Sigmoid colon (tissue), 7 donors: ENCODE results near the gene GAB2. TPM values are rescaled to one million over a fixed set of nuclear protein-coding genes. Genes with fewer than 3 reads are reported as not detected.
A peak's percentile ranks its signal among the peaks of the same experiment; 100 is the strongest.

Experiments
- DNase-seq: peaks from one replicate; pipeline ENCODE4 v3.0.0-alpha.2; 2019
- H3K27ac ChIP-seq, 4 donors: fragments of 200-600 bp; sonication (generic); one replicate each; pipeline ENCODE4 v1.5.1; 2016 to 2019; ENCODE audit warnings: mild to moderate bottlenecking in 1 of 4
- H3K27me3 ChIP-seq, 3 donors: fragments of 200-600 bp; sonication (generic); one replicate each; pipeline ENCODE4 v1.5.1; 2019; ENCODE audit warnings: mild to moderate bottlenecking in 1 of 3
- H3K36me3 ChIP-seq, 4 donors: fragments of 200-600 bp; sonication (generic); one replicate each; pipeline ENCODE4 v1.5.1; 2016 to 2019
- H3K4me1 ChIP-seq, 4 donors: fragments of 200-600 bp; sonication (generic); one replicate each; pipeline ENCODE4 v1.5.1; 2017 to 2019
- H3K4me3 ChIP-seq, 4 donors: fragments of 200-600 bp; sonication (generic); one replicate each; pipeline ENCODE4 v1.5.1; 2017 to 2019; ENCODE audit warnings: mild to moderate bottlenecking in 2 of 4, moderate library complexity in 1 of 4
- H3K9me3 ChIP-seq, 4 donors: fragments of 200-600 bp in 3 of 4; sonication (generic) in 3 of 4; one replicate each; pipeline versions ENCODE4 v1.5.1 to v1.6.1; 2013 to 2019
- EP300 ChIP-seq, 4 donors: sonication (generic); formaldehyde crosslinking; IDR thresholded peaks; one replicate each; pipeline ENCODE4 v1.6.1; 2017; ENCODE audit warnings: antibody characterized with exemption in 4 of 4
- POLR2A ChIP-seq, 2 donors: fragments of 450-650 bp; IDR thresholded peaks; one replicate each; pipeline ENCODE4 v1.6.1; 2016; ENCODE audit warnings: antibody characterized with exemption in 2 of 2, mild to moderate bottlenecking in 2 of 2, moderate library complexity in 2 of 2
- POLR2AphosphoS5 ChIP-seq, 4 donors: sonication (generic); formaldehyde crosslinking; IDR thresholded peaks; one replicate each; pipeline ENCODE4 v1.6.1; 2017; ENCODE audit warnings: antibody characterized with exemption in 4 of 4
- WGBS, 2 donors: extraction: QIAGEN DNeasy Blood & Tissue Kit; methylation state at CpG; one replicate each; pipeline ENCODE4 v1.1.7; 2013; 5-methylcytosine and 5-hydroxymethylcytosine counted together
- intact Hi-C: fragments of 100-400 bp; cut with DNase I; formaldehyde crosslinking; loops from one replicate; pipeline ENCODE4 v1.15.1; 2023
- polyA plus RNA-seq, 3 donors: library from polyadenylated mRNA; stranded (reverse); fragments of 200-250 nt; gene quantifications; one replicate each; pipeline ENCODE4 v1.2.3, GENCODE V29; 2013
- total RNA-seq, 4 donors: library from RNA; depleted of rRNA; stranded (reverse); fragments of >200 nt; gene quantifications; one replicate each; pipeline ENCODE4 v1.1.0, GENCODE V29; 2016
- TF ChIP-seq, protein P1 (sequence below), 4 experiments: fragments of 450-650 bp in 3 of 4; fragments of 200-600 bp in 1 of 4; IDR thresholded peaks; one replicate each; pipeline ENCODE4 v1.5.1; 2016 to 2019; ENCODE audit warnings: antibody characterized with exemption in 4 of 4, mild to moderate bottlenecking in 3 of 4, moderate library complexity in 2 of 4
- donor health status: healthy with polysubstance abuse.
- donor health status: Bipolar disorder and iron deficiency.
- donor health status: healthy.

GAB2 gene
- total and polyA plus RNA-seq, 7 donors: 10.8 to 23.5 (median 13.6) TPM

DNA sequence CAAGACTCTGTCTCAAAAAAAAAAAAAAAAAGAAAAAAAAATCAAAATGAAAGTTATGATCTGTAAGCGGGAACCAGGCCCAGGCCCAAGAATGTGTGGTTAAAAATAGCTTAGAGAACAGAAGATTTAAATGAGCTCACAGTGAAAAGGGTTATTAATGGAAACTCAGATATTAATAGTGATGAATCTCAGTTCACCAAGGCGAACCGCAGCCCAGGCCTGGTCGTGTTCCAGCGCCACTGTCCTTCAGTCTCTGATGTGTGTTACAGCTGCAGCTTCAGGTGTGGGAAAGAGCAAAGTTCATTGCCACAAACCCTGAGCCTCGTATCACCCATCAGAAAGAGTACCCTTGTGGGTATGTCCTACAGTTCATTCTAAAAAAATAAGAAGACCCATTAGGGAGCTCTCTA, 107.1 kb downstream of the GAB2 start:
- DNase-seq: peak; percentile 69
- H3K4me3 ChIP-seq: no peak overlapping the region
- H3K36me3 ChIP-seq: no peaks in the 10 kb centered on the region
- no peak for TF ChIP-seq POLR2A (IDR thresholded peaks at IDR 0.05)
- TF ChIP-seq, protein P1, sequence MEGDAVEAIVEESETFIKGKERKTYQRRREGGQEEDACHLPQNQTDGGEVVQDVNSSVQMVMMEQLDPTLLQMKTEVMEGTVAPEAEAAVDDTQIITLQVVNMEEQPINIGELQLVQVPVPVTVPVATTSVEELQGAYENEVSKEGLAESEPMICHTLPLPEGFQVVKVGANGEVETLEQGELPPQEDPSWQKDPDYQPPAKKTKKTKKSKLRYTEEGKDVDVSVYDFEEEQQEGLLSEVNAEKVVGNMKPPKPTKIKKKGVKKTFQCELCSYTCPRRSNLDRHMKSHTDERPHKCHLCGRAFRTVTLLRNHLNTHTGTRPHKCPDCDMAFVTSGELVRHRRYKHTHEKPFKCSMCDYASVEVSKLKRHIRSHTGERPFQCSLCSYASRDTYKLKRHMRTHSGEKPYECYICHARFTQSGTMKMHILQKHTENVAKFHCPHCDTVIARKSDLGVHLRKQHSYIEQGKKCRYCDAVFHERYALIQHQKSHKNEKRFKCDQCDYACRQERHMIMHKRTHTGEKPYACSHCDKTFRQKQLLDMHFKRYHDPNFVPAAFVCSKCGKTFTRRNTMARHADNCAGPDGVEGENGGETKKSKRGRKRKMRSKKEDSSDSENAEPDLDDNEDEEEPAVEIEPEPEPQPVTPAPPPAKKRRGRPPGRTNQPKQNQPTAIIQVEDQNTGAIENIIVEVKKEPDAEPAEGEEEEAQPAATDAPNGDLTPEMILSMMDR (IDR thresholded peaks at IDR 0.05): no peak
- TF ChIP-seq EP300 (IDR thresholded peaks at IDR 0.05): no peak
- TF ChIP-seq POLR2AphosphoS5 (IDR thresholded peaks at IDR 0.05): peak in 1 of 4 donors; percentile 25
- no peaks in the 10 kb centered on the region for H3K9me3 ChIP-seq
- H3K27ac ChIP-seq: peak overlapping the region in 3 of 4 donors; percentile 41 to 53 (median 44)
- intact Hi-C loops: loop anchor here (10.0 kb wide), 1 partner anchor 146 kb away; no protein-coding TSS in a partner anchor
- H3K4me1 ChIP-seq: peaks cover 0 to 29% (median 17%) of the 10 kb centered on the region in 4 donors
- 19 to 23% methylated on average over 6 of the region's 6 CpGs for whole genome bisulfite sequencing, 2 donors
- no peaks in the 10 kb centered on the region for H3K27me3 ChIP-seq

DNA sequence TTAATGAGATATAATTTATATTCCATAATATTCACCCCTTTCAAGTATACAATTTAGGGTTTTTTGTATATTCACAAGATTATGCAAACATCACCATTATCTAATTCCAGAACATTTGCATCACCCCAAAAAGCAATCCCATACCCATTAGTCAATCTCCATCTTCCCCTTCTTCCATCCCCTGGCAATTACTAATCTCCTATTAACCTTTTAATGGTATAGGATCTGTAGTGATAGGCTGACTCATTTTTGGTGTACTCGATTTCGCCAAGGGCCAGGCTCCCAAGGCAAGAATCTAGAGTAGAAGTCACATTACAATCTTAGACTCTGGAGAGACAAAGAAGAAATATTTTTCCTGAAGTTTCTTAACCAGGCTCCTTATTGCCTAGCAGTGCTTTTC, 113.4 kb downstream of the GAB2 start:
- H3K36me3 ChIP-seq: no peaks in the 10 kb centered on the region
- no peak for DNase-seq
- WGBS, 2 donors: 95 to 96% methylated on average over 2 of the region's 2 CpGs
- TF ChIP-seq EP300 (IDR thresholded peaks at IDR 0.05): no peak
- TF ChIP-seq POLR2AphosphoS5 (IDR thresholded peaks at IDR 0.05): no peak
- no peak for TF ChIP-seq POLR2A (IDR thresholded peaks at IDR 0.05)
- TF ChIP-seq, protein P1 (IDR thresholded peaks at IDR 0.05): no peak
- no peak overlapping the region for H3K27ac ChIP-seq
- no peaks in the 10 kb centered on the region for H3K27me3 ChIP-seq
- H3K4me1 ChIP-seq: no peaks in the 10 kb centered on the region
- no peaks in the 10 kb centered on the region for H3K9me3 ChIP-seq
- no peak overlapping the region for H3K4me3 ChIP-seq
- intact Hi-C loops: no loop called here

DNA sequence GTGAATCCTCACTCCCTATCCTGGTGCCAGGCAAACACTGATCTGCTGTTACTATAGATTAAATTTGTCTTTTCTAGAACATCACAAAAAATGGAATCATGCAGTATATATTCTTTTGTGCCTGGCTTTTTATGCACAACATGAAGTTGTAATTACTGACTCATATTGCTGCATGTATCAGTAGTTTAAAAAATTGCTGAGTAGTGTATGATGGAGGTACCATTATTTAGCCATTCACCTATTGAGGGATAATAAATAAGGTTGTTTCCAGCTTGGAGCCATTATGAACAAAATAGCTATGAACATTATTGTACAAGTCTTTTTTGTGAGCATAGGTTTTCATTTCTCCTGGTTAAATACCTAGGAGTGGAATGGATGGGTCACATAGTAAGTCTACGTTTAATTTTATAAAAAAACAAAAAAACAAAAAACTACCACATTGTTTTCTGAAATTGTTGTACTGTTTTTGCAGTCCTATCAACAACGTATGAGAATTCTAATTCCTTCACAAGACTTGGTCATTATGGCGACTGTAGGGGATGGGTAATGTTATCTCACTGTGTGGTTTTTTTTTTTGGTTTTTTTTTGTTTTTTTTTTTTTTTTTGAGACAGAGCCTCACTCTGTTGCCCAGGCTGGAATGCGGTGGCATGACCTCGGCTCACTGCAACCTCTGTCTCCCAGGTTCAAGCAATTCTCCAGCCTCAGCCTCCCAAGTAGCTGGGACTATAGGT, 117.3 kb downstream of the GAB2 start:
- peaks cover 0 to 6% (median 0%) of the 10 kb centered on the region in 4 donors for H3K4me1 ChIP-seq
- 95 to 97% methylated on average over 5 of the region's 5 CpGs for WGBS, 2 donors
- H3K9me3 ChIP-seq: no peaks in the 10 kb centered on the region
- no peak overlapping the region for H3K4me3 ChIP-seq
- intact Hi-C loops: no loop called here
- H3K27ac ChIP-seq: no peak overlapping the region
- TF ChIP-seq, protein P1 (IDR thresholded peaks at IDR 0.05): no peak
- TF ChIP-seq POLR2A (IDR thresholded peaks at IDR 0.05): no peak
- no peak for TF ChIP-seq EP300 (IDR thresholded peaks at IDR 0.05)
- TF ChIP-seq POLR2AphosphoS5 (IDR thresholded peaks at IDR 0.05): no peak
- no peaks in the 10 kb centered on the region for H3K27me3 ChIP-seq
- DNase-seq: no peak
- no peaks in the 10 kb centered on the region for H3K36me3 ChIP-seq

DNA sequence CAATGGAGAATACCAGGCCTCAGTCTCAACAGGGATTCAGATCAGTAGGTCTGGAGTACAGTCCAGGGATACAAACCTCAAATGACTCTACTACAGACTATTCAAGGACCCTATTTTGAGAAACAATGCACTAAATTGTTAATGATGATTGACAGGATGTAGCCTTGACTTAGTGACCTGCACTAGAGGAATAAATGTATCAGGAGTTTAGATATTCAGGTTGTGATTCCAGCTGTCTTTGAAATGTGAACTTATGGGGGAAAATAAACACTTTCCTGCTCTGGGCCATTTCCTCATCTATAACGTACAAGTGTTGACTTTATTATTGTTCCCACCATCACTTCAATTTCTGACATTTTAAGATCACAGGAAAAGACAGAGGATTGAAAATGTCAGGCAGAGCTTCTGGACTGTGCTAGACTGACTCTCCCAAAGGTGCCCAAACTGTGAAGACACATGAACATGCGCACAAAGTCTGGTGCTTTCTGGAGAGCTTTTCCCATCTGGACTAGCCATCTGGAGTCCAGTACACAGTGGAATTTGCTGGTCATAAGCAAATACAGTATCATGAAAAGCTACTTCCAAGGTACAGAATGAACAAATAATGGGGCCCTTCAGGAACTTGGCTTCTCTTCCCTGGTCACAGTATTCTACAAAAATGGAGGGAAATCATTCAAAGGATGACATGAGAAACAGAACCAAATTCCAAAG, 118.5 kb downstream of the GAB2 start:
- H3K27ac ChIP-seq: no peak overlapping the region
- TF ChIP-seq EP300 (IDR thresholded peaks at IDR 0.05) (no peak), POLR2A (IDR thresholded peaks at IDR 0.05) (no peak), POLR2AphosphoS5 (IDR thresholded peaks at IDR 0.05) (no peak)
- TF ChIP-seq, protein P1 (IDR thresholded peaks at IDR 0.05): no peak
- no peaks in the 10 kb centered on the region for H3K9me3 ChIP-seq
- 82 to 85% methylated on average over 2 of the region's 2 CpGs for WGBS, 2 donors
- H3K36me3 ChIP-seq: no peaks in the 10 kb centered on the region
- no peak overlapping the region for H3K4me3 ChIP-seq
- peaks cover 0 to 6% (median 0%) of the 10 kb centered on the region in 4 donors for H3K4me1 ChIP-seq
- H3K27me3 ChIP-seq: no peaks in the 10 kb centered on the region
- no peak for DNase-seq
- intact Hi-C loops: no loop called here
